Activated CD4-positive, CD25-positive, alpha-beta regulatory T cell treated with anti-CD3 and anti-CD28 coated beads, Interleukin-2, amount 50 U/mL, for 16 hours (primary cell): Measurements from ENCODE around the gene KIF26B.

ENCODE experiments used
- DNase-seq: peaks from one replicate; pipeline ENCODE4 v3.0.0-alpha.2; 2020; ENCODE audit warnings: low read depth, low spot score

Gene KIF26B

DNA sequence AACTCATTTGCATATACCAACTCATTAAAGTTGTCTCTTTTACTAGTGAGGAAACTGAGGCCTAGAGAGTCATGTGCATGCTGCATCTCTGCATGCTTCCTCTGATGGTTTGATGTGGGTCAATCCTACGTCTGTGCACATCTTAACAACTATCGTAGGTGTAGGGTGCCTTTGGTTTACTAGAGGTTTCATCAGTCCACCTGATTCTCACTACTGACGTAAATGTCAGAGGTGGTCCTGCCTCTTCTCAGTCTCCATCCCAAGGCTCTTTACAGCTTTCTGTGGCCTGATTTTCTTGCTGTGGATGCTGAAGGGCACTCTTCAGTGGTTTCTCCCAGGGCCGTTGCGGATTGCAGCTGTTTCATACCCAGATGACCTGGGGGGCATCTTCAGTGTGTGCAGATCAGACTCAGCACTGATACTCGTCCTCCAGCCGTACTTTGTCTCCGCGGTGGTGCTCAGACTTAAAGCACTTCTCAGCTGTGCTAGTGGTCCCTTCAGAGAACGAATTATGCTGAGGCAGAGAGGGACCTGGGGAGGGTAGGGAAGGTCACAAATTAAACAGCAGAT lies 407.0 kb downstream of the KIF26B start:
- DNase-seq: no peak

DNA sequence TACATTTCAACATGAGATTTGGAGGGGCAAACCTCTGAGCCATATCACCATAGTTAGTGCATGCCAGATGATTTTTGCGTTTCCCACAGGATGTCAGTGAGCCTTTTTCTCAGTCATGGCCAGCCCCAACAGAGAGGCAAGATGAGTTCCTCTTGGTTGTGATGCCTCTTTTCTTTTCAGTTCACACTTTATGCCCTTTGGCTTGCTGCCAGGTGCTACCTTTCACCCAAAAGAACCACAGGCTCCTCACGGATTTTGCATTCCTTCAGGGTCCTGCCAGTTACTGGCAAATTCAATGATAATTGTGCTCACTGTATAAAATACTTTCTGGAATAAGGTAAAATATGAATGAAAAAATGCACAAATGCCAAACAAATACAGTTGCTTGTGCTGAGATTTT lies 411.3 kb downstream of the KIF26B start:
- no peak for DNase-seq

DNA sequence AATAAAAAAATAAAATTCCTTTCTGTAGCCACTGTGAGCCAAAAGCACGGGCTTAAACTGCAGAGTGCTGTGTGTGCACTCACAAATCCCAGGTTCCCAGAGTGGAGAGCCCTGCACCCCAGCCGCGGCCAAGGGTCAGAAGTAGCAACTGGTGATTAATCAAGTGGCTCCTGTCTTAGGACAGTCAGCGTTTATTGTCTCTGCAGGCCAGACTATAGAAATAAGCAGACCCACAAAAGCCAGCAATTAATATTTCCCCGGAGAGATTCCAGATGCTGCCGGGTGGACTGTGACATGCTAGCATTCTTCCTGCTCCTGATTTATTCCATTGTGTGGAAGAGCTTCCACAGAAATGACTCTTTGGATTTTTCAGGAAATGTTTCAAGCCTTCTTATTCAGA lies 412.2 kb downstream of the KIF26B start:
- no peak for DNase-seq

DNA sequence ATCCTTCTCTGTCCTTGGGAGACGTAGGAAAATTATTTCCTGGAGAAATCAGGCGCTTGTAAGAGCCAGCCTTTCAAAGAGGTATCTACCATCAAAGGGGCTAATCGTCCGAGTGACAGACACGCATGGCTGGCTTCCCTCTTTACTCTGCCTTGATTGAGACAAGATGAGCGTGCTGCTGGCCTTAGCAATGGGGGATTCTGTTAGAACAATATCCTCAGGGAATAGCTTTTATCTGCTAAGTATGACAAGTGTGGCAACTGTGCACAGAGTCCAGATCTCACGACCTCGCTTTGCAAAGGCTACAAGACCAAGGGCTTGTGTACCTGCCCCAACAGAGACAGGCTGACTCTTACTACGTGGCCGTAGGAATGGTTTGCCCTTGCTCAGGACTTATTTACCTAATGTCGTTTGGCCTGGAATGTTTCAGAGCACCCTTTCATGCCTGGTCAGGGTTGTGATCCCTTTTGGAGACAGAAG lies 417.1 kb downstream of the KIF26B start:
- DNase-seq: no peak

DNA sequence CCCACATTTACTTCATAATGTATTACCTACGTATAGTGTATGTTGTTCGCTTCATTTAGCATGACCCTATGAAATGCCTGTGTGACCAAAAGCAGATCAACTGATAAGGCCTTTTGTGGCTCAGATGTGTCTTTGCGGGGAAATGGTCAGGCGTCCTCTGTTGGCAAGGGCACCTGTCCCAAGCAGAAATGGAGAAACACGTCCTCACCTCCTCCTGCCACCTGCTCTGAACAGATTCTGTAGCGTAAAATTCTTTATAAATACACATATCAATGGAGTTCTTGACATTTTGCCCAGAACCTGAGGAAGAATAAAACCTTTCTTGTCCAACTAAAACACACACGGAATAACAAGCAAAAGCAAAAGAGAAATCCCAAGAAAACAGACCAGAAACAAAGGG lies 417.9 kb downstream of the KIF26B start:
- DNase-seq: no peak

DNA sequence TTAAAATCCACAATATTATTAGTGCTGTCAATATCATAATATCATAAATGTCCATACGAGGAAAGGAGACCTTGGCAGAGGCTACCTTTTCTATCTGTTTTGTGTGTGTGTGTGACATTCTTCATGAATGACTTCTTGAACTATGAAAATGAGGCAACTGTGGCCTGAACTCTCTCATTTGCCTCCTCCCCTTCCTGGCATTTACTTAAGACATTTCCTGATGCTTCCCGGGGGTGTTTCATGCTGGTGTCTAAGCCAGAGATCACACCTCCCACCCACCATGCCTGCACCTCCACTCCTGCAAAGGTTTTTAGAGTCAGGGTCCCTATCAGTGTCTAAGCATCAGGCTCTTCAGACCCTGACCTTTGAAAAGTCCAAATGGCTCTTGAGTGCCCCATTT lies 420.9 kb downstream of the KIF26B start:
- no peak for DNase-seq

DNA sequence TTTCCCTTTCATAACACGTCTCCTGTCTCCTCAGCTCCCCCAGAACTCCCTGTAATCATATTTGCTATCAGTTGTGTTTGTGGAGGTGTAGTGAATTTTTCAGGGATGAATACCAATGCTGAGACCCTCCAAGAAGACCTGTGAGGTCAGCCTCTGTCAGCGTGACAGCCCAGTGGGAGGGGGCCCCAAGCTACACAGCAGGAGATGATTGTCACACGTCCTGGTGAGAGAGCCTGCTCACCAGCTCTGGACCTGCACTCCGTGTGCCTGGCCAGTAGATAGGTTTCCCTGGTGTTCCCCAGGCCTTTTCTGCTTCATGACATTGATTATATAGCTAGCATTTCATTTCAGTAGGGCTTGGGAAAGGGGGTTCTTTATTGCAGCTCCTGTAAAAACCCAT lies 421.5 kb downstream of the KIF26B start:
- no peak for DNase-seq

DNA sequence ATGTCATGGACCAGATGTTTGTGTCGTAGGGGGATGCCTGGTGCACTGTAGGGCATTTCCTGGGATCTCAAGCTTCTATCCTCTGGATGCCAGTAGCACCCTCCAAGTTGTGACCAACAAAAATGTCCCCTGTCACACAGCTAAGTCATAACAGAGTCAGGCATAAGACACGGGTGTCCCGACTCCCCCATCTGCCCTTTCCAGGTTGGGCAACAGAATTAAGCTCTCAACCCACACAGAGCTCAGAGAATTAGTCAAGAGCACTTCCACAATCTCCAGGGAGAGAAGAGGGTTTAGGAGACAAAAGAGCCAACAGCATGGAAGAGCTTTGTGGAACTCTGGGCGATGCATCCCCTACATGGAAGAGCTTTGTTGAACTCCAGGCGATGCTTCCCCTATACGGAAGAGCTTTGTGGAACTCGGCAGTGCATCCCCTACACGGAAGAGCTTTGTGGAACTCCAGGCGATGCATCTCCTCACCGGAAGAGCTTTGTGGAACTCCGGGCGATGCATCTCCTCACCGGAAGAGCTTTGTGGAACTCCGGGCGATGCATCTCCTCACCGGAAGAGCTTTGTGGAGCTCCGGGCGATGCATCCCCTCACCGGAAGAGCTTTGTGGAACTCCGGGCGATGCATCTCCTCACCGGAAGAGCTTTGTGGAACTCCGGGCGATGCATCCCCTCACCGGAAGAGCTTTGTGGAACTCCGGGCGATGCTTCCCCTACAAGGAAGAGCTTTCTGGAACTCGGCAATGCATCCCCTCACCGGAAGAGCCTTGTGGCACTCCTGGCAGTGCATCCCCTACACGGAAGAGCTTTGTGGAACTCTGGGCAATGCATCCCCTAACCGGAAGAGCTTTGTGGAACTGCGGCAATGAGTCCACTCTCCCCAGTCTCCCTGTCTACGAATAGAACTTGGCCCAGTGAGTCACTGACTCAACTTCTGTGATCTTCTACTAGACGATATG lies 422.7 kb downstream of the KIF26B start:
- DNase-seq: no peak

DNA sequence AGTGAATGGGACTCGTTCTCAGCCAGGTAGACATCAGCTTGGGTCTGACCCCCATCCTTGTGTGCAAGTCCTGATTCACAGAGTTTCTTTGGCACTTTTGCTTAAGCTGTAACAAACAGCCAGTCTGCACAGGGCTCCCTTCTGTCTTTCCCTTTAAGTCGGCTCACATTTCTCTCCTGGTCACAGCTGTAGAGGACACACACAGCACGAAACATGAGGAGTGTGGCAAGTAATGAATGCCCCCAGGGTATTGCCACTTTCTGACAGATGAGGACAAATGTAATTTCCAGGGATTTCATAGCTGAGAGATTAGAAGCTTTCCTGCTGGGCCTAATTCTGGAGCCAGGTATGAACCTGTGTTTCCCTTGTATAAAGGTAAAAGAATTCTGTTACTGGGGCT lies 423.5 kb downstream of the KIF26B start:
- no peak for DNase-seq

DNA sequence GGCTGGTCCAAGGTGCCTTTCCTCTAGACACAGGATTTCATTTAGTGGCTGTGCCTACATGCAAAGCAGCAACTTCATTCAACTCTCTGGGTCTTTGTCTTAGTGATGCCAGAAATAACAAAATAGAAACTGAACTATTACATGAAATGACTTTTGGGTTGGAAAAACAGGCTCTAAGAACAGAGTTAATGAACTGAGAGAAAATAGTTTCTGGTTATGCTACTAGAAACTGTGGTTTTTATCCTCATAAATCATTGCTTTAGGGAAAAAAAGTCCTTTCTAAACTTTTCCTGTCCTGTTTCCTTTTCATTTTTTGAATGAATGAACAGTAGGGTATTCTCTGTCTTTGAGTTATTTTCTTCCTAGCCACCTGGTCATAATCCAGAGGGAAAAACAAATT lies 424.0 kb downstream of the KIF26B start:
- DNase-seq: no peak

DNA sequence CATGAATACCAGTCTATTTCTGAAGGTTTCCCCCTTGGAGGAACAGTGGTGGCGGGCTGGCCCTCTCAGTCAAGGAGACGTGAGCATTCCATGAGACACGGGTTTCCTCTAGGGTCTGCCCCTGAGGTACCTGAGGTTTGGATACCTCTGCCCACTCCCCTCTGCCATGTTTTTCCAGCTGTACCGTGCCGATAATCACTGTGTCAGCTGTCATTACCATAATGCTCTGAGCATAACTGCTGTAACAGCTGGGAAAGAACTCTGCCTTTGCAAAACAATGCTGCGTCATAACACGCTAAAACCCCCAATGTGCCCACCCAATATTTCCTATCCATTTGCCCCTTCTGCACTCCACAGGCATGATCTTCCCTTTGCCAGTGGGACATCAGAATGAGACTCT lies 425.1 kb downstream of the KIF26B start:
- no peak for DNase-seq

DNA sequence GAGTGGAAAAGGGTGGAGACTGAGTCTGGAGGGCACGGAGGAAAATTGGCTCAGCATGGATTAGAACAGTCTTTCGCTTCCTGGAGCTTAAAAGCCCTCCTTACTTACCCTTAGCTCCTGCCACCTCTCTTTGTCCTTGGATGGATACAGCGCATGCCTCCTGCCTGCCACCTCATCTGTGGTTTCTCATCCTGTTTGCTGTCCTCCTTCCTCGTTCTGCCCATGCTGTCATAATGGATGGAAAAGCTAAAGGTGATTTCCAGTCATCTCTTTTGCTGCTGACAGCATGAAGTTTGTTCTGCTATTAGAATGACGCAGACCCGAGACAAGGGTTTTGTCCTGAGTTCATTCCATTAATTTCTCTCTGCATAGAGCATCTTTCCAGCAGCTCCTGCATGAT lies 425.9 kb downstream of the KIF26B start:
- DNase-seq: no peak

DNA sequence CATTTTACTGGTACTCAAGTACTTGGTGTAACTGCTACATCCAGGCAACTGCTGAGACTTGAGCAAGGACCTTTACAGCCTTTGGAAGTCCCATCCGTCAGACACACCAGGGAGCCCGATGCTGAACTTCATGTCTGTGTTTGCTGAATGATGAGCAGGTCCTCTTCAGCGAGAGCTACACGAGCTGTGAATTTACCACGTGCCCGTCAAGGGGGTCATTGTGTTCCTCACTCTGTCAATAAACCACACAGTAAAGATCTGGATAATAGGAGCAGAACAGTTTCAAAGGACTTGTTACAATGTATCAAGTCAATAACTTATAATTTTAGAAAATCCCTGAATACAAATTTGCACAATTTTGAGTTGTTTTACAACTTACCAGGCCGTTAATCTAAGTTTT lies 427.2 kb downstream of the KIF26B start:
- DNase-seq: no peak

DNA sequence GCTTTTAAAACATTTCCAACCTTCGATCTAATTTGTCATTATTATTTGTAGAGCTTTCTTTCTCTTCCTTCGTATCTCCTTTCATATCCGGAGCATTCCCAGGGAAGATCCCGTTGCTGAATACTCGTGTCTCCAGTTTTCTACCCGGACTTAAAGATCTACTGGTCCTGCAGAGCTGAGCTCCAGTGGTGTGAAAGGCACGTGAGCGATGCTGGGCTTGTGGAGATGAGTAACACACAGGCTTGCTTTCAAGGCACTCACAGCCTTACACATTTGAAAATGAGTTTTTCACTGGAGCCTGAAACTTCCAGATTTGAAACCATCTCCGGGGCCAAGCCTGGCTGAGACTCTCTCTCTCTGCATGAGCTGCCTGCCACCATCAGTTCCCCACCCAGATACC lies 428.3 kb downstream of the KIF26B start:
- DNase-seq: no peak

DNA sequence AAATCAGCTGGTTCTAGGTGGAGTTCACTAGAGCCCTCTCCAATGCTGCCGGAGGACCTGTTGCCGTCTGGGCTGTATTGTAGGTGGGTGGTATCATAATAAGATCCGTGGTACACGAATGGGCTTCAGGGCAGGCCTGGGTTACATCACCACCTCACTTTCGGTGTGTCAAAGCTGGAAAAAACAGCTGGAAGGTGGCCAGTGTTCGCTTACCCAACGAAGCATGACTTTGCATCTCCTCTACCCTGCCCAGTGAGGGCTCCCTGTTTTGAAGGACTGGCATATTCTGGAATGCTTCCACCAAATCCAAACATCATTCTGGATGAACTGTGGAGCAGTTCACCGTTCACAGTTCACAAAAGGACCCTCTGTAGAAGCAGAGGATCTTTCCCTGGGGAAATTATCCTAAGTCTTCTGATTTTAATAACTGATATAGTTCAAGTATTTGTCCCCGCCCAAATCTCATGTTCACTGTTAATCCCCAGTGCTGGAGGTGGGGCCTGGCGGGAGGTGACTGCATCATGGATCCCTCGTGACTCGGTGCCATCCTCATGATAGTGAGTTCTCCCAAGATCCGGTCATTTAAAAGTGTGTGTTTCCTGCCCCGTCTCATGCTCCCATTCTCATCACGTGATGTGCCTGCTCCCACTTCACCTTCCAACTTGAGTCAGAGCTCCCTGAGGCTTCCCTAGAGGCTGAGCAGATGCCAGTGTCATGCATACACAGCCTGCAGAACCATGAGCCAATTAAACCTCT lies 429.0 kb downstream of the KIF26B start:
- DNase-seq: no peak

DNA sequence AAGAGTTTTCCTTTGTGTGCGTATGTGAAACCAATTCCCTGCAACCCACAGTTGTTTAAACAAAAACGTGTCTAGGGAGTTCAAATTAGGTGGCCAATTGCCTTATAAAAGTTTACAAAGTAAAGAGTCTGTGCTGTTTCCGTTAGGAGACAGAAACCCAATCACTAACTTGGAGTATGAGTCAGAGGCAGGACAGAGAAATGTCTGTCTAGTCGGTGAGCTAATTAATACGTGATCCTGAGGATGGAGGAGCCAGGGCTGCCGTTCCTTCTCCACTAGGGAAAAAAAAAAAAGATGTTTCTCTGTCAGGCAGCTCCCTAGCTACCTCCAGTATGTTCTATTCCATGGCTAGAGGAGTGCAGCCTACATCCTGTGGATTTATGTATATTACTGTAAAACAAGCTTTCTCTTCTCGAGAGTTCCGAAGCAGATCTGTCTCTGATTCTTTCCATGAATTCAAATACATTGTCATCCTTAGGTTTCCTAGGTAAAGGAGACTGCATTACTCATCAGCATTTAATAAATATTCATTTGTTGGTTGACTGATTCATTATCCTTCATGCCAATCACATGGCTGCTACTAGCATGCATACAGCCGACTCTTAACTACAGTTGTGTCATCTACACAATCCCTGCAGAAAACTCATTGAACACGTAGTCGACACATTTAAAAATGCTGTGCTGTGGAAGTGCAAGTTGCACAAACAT lies 430.6 kb downstream of the KIF26B start:
- no peak for DNase-seq

DNA sequence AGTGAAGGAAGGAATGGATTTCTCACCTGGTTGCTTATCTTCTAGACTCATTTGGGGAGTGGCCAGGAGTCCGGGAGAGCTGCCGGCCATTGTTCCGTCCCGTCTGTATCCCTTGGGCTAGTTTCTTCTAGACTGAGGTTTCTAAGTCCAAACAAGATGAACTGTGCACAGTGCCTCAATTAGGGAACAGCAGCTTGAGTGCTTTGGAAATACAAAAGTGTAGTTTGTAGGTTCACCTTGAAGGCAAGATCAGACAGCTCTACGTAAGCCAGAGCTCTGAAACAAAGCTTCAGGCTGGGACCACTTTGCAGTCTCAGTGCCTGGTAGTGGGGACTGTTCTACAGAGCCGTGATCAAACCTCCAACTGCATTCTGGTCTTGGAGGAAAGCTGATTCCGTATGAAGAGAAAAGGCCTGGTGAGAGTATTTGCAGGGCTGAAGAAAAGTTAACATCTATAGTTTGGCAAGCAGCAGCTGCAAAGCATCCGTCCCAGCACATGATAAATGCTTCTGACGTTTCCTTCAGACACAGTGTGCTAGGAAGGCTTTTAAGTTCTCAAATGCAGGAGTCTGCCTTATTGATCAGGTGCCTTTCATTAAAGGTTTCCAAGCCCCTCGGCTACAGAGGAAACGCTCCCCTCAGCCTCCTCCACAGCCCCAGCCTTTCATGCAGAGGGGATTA lies 432.8 kb downstream of the KIF26B start:
- DNase-seq: no peak

DNA sequence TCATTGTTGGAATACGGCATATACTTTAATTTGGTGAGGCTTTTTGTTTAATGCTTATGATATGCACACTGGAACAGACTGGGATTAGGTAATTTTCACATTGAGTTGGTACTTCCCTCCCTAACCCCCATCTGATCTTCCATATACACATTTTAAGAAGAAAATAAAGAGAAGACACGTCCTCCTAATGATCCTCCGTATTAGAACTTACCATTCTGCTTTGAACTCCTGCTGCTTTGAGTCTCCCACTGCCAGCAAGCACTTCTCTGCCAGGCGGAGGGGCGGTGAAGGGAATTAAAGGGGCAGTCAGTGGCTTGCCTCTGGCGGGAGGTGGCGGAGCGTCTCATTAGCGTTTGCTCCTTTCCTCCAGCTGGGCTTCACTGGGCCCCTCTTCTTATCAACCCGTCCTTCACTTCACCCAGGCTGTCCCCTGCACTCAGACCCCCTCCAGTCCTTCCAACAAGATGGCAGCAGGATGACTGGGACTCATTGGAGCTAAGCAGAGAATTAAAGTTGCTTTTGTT lies 433.4 kb downstream of the KIF26B start:
- no peak for DNase-seq

DNA sequence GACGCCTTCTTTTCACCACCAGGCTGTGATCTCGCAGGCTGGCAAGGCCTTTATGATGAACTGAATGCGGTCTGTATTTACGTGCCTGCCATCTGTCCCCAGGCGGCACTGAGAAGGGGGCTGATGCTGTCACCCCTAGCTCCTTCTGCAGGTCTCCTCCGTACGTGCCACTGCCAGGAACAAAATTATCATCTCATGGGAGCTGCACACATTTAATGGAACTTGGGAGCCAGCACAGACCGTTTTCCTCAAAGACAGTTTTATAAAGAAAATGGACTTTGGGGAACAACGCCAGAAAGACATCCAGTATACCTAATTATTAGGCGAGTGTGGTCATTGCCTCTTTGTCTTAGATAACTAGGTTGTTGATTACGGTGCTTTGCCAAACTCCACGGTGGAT lies 434.5 kb downstream of the KIF26B start:
- no peak for DNase-seq

DNA sequence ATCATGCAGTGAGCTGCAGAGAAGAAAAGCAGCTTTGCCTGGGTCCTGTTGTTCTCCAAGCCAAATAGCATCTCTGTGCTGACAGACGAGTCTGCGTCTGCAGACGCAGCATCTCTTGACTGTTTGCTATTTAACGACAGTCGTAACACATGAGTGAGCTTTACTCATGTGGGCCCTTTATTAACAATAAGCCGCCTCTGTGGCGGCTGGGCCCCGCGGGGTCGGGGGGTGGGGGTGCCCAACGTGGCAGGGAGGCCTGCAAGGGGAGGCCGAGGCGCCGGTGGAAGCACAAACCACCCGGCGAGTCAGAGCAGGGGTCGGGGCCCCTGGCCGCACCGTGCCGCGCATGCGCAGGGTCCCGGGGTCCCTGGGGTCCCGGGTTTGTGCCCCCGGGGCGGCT lies 435.1 kb downstream of the KIF26B start:
- no peak for DNase-seq

DNA sequence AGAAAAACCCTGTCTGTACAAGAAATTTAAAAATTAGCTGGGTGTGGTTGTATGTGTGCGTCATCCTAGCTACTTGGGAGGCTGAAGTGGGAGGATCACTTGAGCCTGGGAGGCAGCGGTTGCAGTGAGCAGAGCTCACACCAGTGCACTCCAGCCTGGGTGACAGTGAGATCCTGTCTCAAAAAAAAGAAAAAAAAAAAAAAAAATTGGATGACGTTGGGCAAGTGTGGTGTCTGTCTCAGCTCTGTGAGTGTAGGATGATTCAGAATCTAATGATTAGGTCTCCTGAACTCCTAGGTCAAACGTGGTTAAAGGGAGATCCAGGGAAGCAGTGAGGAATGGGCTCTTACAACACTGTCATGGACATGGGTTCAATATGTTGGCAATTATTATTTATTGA lies 435.9 kb downstream of the KIF26B start:
- DNase-seq: no peak
